Chondrocyte (in vitro differentiated cells): ENCODE measurements around the gene PMIS2. TPM values are rescaled to one million over a fixed set of nuclear protein-coding genes. Genes with fewer than 3 reads are reported as not detected.

Source experiments
- DNase-seq: peaks from one replicate; pipeline ENCODE4 v3.0.0; 2021; ENCODE audit warnings: mixed read lengths, low spot score
- H3K27ac Mint-ChIP-seq: one replicate; pipeline ENCODE4 v1.8.0; 2021; ENCODE audit warnings: mild to moderate bottlenecking, moderate library complexity, mixed read lengths; ENCODE audit not compliant: unreplicated experiment
- H3K27me3 Mint-ChIP-seq: 2 replicates; pipeline ENCODE4 v1.8.0; 2021; ENCODE audit warnings: low read depth, mixed read lengths
- H3K36me3 Mint-ChIP-seq: 2 replicates; pipeline ENCODE4 v1.8.0; 2021; ENCODE audit warnings: low read depth, mixed read lengths
- H3K4me1 Mint-ChIP-seq: 2 replicates; pipeline ENCODE4 v1.8.0; 2021; ENCODE audit warnings: low read depth, mild to moderate bottlenecking, mixed read lengths
- H3K4me3 Mint-ChIP-seq: one replicate; pipeline ENCODE4 v1.8.0; 2021; ENCODE audit warnings: mild to moderate bottlenecking, moderate library complexity, mixed read lengths; ENCODE audit not compliant: unreplicated experiment
- H3K9me3 Mint-ChIP-seq: 2 replicates; pipeline ENCODE4 v1.8.0; 2021; ENCODE audit warnings: low read depth, mixed read lengths
- total RNA-seq: library from RNA; stranded (reverse); gene quantifications from 3 replicates; pipeline ENCODE4 v1.2.1, GENCODE V29; 2021
- TF ChIP-seq, protein P1 (sequence below): fragments of 200-600 bp; sonication (generic); IDR thresholded peaks from 2 replicates; pipeline ENCODE4 v1.5.0; 2021; ENCODE audit warnings: antibody characterized with exemption, mild to moderate bottlenecking, moderate library complexity

The PMIS2 gene
- total RNA-seq, 1 donor from 2014 or later: not detected

DNA sequence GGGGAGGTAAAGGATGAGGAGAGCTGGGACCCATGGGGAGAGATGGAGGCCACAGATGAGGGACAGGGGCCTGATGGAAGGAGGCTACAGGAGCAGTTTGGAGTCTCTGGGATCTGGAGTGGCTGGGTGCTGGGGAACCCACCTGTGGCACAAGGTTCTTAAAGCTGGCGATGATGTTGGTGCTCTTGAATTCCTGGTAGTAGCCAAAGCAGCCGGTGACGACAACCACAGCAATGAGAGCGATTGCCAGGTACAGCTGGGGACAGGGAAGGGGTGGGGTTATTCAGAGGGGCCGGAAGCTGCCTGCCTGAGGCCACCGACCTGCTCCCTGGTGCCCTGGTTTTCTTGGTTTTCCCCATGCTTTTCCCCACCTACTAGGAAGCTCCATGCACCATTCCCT is 25.3 kb upstream of the PMIS2 start:
- Mint-ChIP-seq H3K4me1 (peaks cover 4% of the 10 kb centered on the region), H3K4me3 (no peak overlapping the region), H3K36me3 (no peaks in the 10 kb centered on the region), H3K27me3 (peaks cover 41% of the 10 kb centered on the region), H3K27ac (no peak overlapping the region), H3K9me3 (no peaks in the 10 kb centered on the region)
- TF ChIP-seq, protein P1, sequence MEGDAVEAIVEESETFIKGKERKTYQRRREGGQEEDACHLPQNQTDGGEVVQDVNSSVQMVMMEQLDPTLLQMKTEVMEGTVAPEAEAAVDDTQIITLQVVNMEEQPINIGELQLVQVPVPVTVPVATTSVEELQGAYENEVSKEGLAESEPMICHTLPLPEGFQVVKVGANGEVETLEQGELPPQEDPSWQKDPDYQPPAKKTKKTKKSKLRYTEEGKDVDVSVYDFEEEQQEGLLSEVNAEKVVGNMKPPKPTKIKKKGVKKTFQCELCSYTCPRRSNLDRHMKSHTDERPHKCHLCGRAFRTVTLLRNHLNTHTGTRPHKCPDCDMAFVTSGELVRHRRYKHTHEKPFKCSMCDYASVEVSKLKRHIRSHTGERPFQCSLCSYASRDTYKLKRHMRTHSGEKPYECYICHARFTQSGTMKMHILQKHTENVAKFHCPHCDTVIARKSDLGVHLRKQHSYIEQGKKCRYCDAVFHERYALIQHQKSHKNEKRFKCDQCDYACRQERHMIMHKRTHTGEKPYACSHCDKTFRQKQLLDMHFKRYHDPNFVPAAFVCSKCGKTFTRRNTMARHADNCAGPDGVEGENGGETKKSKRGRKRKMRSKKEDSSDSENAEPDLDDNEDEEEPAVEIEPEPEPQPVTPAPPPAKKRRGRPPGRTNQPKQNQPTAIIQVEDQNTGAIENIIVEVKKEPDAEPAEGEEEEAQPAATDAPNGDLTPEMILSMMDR: no peak
- no peak for DNase-seq

DNA sequence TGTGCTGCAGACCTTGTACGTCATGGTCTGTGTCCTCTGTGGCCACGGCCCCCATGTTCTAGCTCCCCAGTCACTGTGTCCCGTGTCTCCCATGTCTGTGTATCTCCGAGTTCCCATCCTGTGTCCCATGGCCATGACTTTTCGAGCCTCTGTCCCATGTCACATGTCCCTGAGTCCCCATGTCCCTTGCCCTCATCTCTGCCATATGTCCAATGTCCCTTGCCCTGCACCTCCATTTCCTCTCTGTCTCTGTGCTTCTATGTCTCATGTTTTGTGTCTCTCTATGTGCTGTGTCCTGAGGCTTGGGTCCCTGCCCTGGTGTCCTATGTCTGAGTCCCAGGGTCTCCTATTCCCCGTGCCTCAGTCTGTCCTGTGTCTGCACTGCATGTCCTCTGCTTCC is 24.5 kb upstream of the PMIS2 start:
- no peaks in the 10 kb centered on the region for H3K36me3 Mint-ChIP-seq
- H3K27ac Mint-ChIP-seq: no peak overlapping the region
- TF ChIP-seq, protein P1: no peak
- no peaks in the 10 kb centered on the region for H3K9me3 Mint-ChIP-seq
- H3K4me1 Mint-ChIP-seq: peaks cover 4% of the 10 kb centered on the region
- DNase-seq: no peak
- peaks cover 41% of the 10 kb centered on the region for H3K27me3 Mint-ChIP-seq
- no peak overlapping the region for H3K4me3 Mint-ChIP-seq

DNA sequence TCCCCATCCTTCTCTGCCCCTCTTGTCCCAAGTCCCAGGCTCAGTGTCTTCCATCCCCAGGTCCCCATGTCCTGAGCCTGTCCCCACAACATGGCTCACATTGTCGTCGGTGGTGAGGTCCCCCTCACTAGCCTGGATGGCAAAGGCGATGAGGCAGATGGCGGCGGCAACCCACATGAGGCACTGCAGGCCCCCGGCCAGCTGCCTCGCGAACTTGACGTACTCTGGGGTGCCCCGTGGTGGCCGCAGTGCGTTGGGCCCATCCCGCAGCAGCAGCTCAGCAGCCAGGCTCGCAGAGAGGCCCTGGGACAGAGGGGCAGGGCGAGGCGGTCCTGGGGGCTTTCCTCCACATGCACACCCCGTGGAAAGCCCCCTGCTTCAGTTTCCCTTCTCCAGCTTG is 23.6 kb upstream of the PMIS2 start:
- Mint-ChIP-seq H3K9me3 (no peaks in the 10 kb centered on the region), H3K36me3 (no peaks in the 10 kb centered on the region), H3K4me1 (peaks cover 4% of the 10 kb centered on the region), H3K27ac (no peak overlapping the region), H3K27me3 (peaks cover 44% of the 10 kb centered on the region), H3K4me3 (no peak overlapping the region)
- DNase-seq: no peak
- TF ChIP-seq, protein P1: no peak

DNA sequence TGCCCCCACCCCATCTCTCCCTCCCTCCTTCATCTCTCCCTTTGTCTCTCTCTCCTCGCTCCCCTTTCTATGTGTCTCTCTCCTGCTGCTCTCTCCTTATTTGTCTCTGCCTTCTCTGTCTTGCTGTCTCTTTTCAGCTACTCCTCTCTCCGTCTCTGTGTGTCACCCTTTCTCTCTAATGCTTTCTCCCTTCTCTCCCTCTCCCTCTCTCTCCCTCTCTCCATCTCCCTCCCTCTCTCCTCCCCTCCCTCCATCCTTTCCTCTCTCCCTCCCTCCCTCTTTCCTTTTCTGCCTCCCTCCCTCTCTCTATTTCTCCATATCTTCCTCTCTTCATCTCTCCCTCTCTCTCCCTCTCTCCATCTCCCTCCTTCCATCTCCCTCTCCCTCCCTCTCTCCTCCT is 23.2 kb upstream of the PMIS2 start:
- DNase-seq: no peak
- peaks cover 43% of the 10 kb centered on the region for H3K27me3 Mint-ChIP-seq
- no peak overlapping the region for H3K4me3 Mint-ChIP-seq
- no peak overlapping the region for H3K27ac Mint-ChIP-seq
- TF ChIP-seq, protein P1: no peak
- no peaks in the 10 kb centered on the region for H3K9me3 Mint-ChIP-seq
- H3K36me3 Mint-ChIP-seq: no peaks in the 10 kb centered on the region
- peaks cover 2% of the 10 kb centered on the region for H3K4me1 Mint-ChIP-seq

DNA sequence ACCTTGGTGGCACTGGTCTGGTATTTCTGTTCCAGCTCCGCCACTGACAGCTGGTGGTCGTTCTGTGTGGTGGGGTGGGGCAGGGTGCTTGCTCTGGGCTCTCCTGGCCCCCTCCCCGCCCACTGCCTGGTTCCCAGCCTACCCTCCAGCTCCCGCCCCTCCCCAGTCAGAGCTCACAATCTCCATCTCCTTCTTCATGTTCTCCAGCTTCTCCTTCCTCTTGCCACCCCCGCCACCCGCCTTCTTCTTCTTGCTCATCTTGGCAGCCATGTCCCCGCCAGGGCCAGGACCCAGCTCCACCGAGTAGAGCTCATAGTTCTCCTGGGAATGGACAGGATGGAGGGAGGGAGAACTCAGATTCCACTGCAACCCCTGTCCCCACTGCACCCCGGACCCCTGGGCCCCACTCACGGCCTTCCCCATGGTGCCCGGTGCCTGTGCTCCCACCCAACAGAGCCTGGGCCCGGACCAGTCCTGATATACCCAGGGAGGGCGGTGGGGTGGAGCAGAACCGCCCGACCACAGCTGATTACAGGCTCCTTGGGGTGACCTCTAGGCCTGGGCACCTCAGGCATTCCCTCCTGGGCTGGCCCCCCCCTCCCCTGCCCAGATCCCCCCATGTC is 22.7 kb upstream of the PMIS2 start, which contains the start of gene ATP4A:
TSS of gene ATP4A (minus strand) at position 452 of the 623 bp plus-strand sequence. CDS start at position 423, 29 bp downstream.
- TF ChIP-seq, protein P1: no peak
- Mint-ChIP-seq H3K27ac (no peak within 1 kb of the TSS), H3K4me1 (no peaks in the 10 kb centered on the region), H3K36me3 (no peaks in the 10 kb centered on the region), H3K27me3 (peaks cover 42% of the 10 kb centered on the region), H3K9me3 (no peaks in the 10 kb centered on the region), H3K4me3 (no peak within 1 kb of the TSS)
- no peak for DNase-seq
